Liver (tissue), 3 donors: ENCODE data around the gene RASGRF2.

Source experiments
- CTCF ChIP-seq: fragments of 150-350 bp; IDR thresholded peaks from 2 replicates; pipeline ENCODE4 v1.5.1; 2017; ENCODE audit warnings: improper control_type of control experiment, low read depth, low read length; ENCODE audit not compliant: missing input control
- FOXA1 ChIP-seq: IDR thresholded peaks from 2 replicates; pipeline ENCODE4 v1.6.1; 2016; ENCODE audit warnings: antibody characterized with exemption
- GABPA ChIP-seq, 2 donors: IDR thresholded peaks in 1 of 2; conservative IDR thresholded peaks in 1 of 2; 2 replicates each; pipeline ENCODE4 v1.6.1; 2016; ENCODE audit warnings: antibody characterized with exemption in 2 of 2, mild to moderate bottlenecking in 1 of 2, moderate library complexity in 1 of 2
- REST ChIP-seq: IDR thresholded peaks from 2 replicates; pipeline ENCODE4 v1.6.1; 2016; ENCODE audit warnings: antibody characterized with exemption, mild to moderate bottlenecking
- RXRA ChIP-seq, 2 donors: IDR thresholded peaks; 2 replicates each; pipeline ENCODE4 v1.6.1; 2017 to 2018; ENCODE audit warnings: antibody characterized with exemption in 2 of 2, mild to moderate bottlenecking in 1 of 2
- ZBTB33 ChIP-seq: IDR thresholded peaks from 2 replicates; pipeline ENCODE4 v1.6.1; 2016; ENCODE audit warnings: antibody characterized with exemption
- donor health status: healthy.
- donor health status: healthy.

DNA sequence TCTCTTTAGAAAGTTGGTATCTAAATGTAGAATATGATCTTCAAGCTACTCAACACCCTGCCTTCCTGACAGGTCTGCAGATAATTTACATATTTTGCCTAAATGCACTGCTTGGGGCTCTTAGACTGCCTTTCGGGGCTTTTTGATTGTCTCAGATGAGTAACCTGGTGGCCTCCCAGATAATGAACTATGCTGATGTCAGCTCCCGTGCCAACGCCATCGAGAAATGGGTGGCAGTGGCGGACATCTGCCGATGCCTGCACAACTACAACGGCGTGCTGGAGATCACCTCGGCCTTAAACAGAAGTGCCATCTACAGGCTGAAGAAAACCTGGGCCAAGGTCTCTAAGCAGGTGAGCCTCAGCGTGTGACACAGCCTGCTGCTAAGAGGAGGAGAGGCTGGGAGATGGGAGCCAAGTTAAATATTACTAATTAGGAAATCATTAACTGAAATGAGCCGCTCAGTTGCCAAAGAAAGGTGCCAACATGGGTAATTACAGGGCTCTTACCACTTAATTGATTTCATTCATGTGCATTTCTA, 252.1 kb downstream of the RASGRF2 start:
- TF ChIP-seq CTCF (no peak), REST (no peak), ZBTB33 (no peak), RXRA (IDR thresholded peaks at IDR 0.05) (no peak), GABPA (IDR thresholded peaks at IDR 0.05 in 1 of 2, conservative IDR thresholded peaks at IDR 0.05 in 1 of 2) (no peak), FOXA1 (no peak)
